ENCODE data around the gene ST8SIA4.

ST8SIA4 gene

GRCh38 chr5:100794844-100795243, 108.2 kb downstream of the ST8SIA4 start:
- H2AK5ac ChIP-seq (ENCODE audit: low read length): peak overlapping the region; percentile 0
- H4K91ac ChIP-seq (ENCODE audit: low read depth, low read length): no peak overlapping the region
- peaks cover 2% of the 10 kb centered on the region for H3K9me3 ChIP-seq (ENCODE audit: insufficient read depth, low read depth, low read length)
- H3K14ac ChIP-seq (ENCODE audit: low read length): no peak overlapping the region
- H3K4me2 ChIP-seq (ENCODE audit: low read length): no peak overlapping the region
- H3K18ac ChIP-seq (ENCODE audit: low read length): no peak overlapping the region
- H2BK120ac ChIP-seq (ENCODE audit: insufficient read depth, low read length, poor library complexity): peak overlapping the region; percentile 18
- no peak overlapping the region for H3K27ac ChIP-seq (ENCODE audit: low read depth, low read length)
- no peak overlapping the region for H3K4me3 ChIP-seq (ENCODE audit: low read depth, low read length)
- H3K4me1 ChIP-seq (ENCODE audit: control insufficient read depth in 1 of 2, insufficient read depth in 2 of 2, low read length in 2 of 2): peaks cover 2 to 5% of the 10 kb centered on the region in 2 experiments
- no peak overlapping the region for H3K4ac ChIP-seq (ENCODE audit: low read depth, low read length)
- no peak for DNase-seq
- peak overlapping the region; percentile 26 for H2BK12ac ChIP-seq (ENCODE audit: low read length)
- no peak overlapping the region for H2AFZ ChIP-seq (ENCODE audit: insufficient read depth, low read length, poor library complexity)
- H4K8ac ChIP-seq (ENCODE audit: low read depth, low read length): no peak overlapping the region
- no peaks in the 10 kb centered on the region for H3K27me3 ChIP-seq (ENCODE audit: insufficient read depth, low read length)
- no peaks in the 10 kb centered on the region for H3K36me3 ChIP-seq (ENCODE audit: control insufficient read depth in 1 of 2, insufficient read depth in 2 of 2, low read length in 2 of 2)
- WGBS (ENCODE audit: extremely low coverage, insufficient coverage, insufficient read length): no CpG with 5 or more reads among the region's 4 CpGs
- H3K9ac ChIP-seq (ENCODE audit: low read length): no peak overlapping the region
- H4K12ac ChIP-seq (ENCODE audit: low read depth, low read length): no peak overlapping the region
- H3K79me1 ChIP-seq (ENCODE audit: low read length): peaks cover 9% of the 10 kb centered on the region
- H3K79me2 ChIP-seq (ENCODE audit: control insufficient read depth, insufficient read depth, low read length, poor library complexity): no peaks in the 10 kb centered on the region
- H3K23ac ChIP-seq (ENCODE audit: low read length): no peak overlapping the region
- H2BK5ac ChIP-seq (ENCODE audit: low read depth, low read length, poor library complexity): no peak overlapping the region

DNA sequence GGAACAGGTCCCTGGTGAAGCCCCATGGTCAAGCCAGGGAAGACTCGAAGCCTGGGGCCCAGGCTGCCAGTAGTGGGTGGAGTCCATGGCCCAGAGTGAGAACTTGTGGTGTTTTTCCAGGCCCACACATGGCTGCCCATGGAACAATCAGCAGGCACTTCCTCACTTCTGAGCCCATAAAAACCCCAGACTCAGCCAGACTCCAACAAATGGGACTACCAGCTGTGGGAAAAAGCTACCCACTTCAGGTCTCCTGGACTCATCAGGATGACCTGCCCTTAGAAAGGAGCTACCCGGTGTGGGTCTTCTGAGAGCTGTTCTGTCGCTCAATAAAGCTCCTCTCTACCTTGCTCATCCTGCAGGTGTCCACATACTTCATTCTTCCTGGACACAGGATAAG, 108.9 kb downstream of the ST8SIA4 start:
- peak overlapping the region; percentile 51 for H2BK12ac ChIP-seq (ENCODE audit: low read length)
- H3K79me1 ChIP-seq (ENCODE audit: low read length): peaks cover 11% of the 10 kb centered on the region
- no peak overlapping the region for H3K4me2 ChIP-seq (ENCODE audit: low read length)
- no peak overlapping the region for H3K9ac ChIP-seq (ENCODE audit: low read length)
- H3K4me3 ChIP-seq (ENCODE audit: low read depth, low read length): no peak overlapping the region
- H2AK5ac ChIP-seq (ENCODE audit: low read length): no peak overlapping the region
- no CpG with 5 or more reads among the region's 3 CpGs for WGBS (ENCODE audit: extremely low coverage, insufficient coverage, insufficient read length)
- H3K27me3 ChIP-seq (ENCODE audit: insufficient read depth, low read length): no peaks in the 10 kb centered on the region
- DNase-seq: no peak
- no peak overlapping the region for H4K8ac ChIP-seq (ENCODE audit: low read depth, low read length)
- no peak overlapping the region for H2BK120ac ChIP-seq (ENCODE audit: insufficient read depth, low read length, poor library complexity)
- no peak overlapping the region for H3K18ac ChIP-seq (ENCODE audit: low read length)
- H2AFZ ChIP-seq (ENCODE audit: insufficient read depth, low read length, poor library complexity): no peak overlapping the region
- H3K4ac ChIP-seq (ENCODE audit: low read depth, low read length): no peak overlapping the region
- no peak overlapping the region for H3K23ac ChIP-seq (ENCODE audit: low read length)
- peaks cover 2 to 9% of the 10 kb centered on the region in 2 experiments for H3K4me1 ChIP-seq (ENCODE audit: control insufficient read depth in 1 of 2, insufficient read depth in 2 of 2, low read length in 2 of 2)
- peaks cover 2% of the 10 kb centered on the region for H3K9me3 ChIP-seq (ENCODE audit: insufficient read depth, low read depth, low read length)
- H3K14ac ChIP-seq (ENCODE audit: low read length): no peak overlapping the region
- H3K36me3 ChIP-seq (ENCODE audit: control insufficient read depth in 1 of 2, insufficient read depth in 2 of 2, low read length in 2 of 2): no peaks in the 10 kb centered on the region
- peak overlapping the region; percentile 26 for H4K91ac ChIP-seq (ENCODE audit: low read depth, low read length)
- H3K79me2 ChIP-seq (ENCODE audit: control insufficient read depth, insufficient read depth, low read length, poor library complexity): no peaks in the 10 kb centered on the region
- no peak overlapping the region for H3K27ac ChIP-seq (ENCODE audit: low read depth, low read length)
- no peak overlapping the region for H2BK5ac ChIP-seq (ENCODE audit: low read depth, low read length, poor library complexity)
- H4K12ac ChIP-seq (ENCODE audit: low read depth, low read length): no peak overlapping the region

GRCh38 chr5:100792781-100793180, 110.3 kb downstream of the ST8SIA4 start:
- Histone ChIP-seq H3K23ac (ENCODE audit: low read length) (no peak overlapping the region), H2BK12ac (ENCODE audit: low read length) (no peak overlapping the region), H4K91ac (ENCODE audit: low read depth, low read length) (no peak overlapping the region), H3K14ac (ENCODE audit: low read length) (no peak overlapping the region), H2AK5ac (ENCODE audit: low read length) (no peak overlapping the region), H3K27me3 (ENCODE audit: insufficient read depth, low read length) (no peaks in the 10 kb centered on the region), H3K9me3 (ENCODE audit: insufficient read depth, low read depth, low read length) (peaks cover 2% of the 10 kb centered on the region), H3K79me1 (ENCODE audit: low read length) (peaks cover 7% of the 10 kb centered on the region), H4K12ac (ENCODE audit: low read depth, low read length) (no peak overlapping the region), H3K79me2 (ENCODE audit: control insufficient read depth, insufficient read depth, low read length, poor library complexity) (no peaks in the 10 kb centered on the region), H3K36me3 (ENCODE audit: control insufficient read depth in 1 of 2, insufficient read depth in 2 of 2, low read length in 2 of 2) (no peaks in the 10 kb centered on the region), H4K8ac (ENCODE audit: low read depth, low read length) (no peak overlapping the region), H3K27ac (ENCODE audit: low read depth, low read length) (no peak overlapping the region), H3K9ac (ENCODE audit: low read length) (no peak overlapping the region), H2AFZ (ENCODE audit: insufficient read depth, low read length, poor library complexity) (no peak overlapping the region), H3K4me1 (ENCODE audit: control insufficient read depth in 1 of 2, insufficient read depth in 2 of 2, low read length in 2 of 2) (peaks cover 0 to 6% of the 10 kb centered on the region in 2 experiments), H3K18ac (ENCODE audit: low read length) (no peak overlapping the region), H3K4ac (ENCODE audit: low read depth, low read length) (no peak overlapping the region), H3K4me2 (ENCODE audit: low read length) (no peak overlapping the region), H2BK5ac (ENCODE audit: low read depth, low read length, poor library complexity) (no peak overlapping the region), H3K4me3 (ENCODE audit: low read depth, low read length) (no peak overlapping the region), H2BK120ac (ENCODE audit: insufficient read depth, low read length, poor library complexity) (no peak overlapping the region)
- WGBS (ENCODE audit: extremely low coverage, insufficient coverage, insufficient read length): no CpG with 5 or more reads among the region's 3 CpGs
- DNase-seq: no peak

GRCh38 chr5:100791391-100791790, 111.7 kb downstream of the ST8SIA4 start:
- no peak overlapping the region for H3K14ac ChIP-seq (ENCODE audit: low read length)
- H4K8ac ChIP-seq (ENCODE audit: low read depth, low read length): no peak overlapping the region
- H3K23ac ChIP-seq (ENCODE audit: low read length): no peak overlapping the region
- no peak overlapping the region for H2AK5ac ChIP-seq (ENCODE audit: low read length)
- no peak for DNase-seq
- no peak overlapping the region for H2BK12ac ChIP-seq (ENCODE audit: low read length)
- no peak overlapping the region for H2BK5ac ChIP-seq (ENCODE audit: low read depth, low read length, poor library complexity)
- H3K9ac ChIP-seq (ENCODE audit: low read length): no peak overlapping the region
- peaks cover 0 to 6% of the 10 kb centered on the region in 2 experiments for H3K4me1 ChIP-seq (ENCODE audit: control insufficient read depth in 1 of 2, insufficient read depth in 2 of 2, low read length in 2 of 2)
- H3K79me2 ChIP-seq (ENCODE audit: control insufficient read depth, insufficient read depth, low read length, poor library complexity): no peaks in the 10 kb centered on the region
- H3K4me2 ChIP-seq (ENCODE audit: low read length): no peak overlapping the region
- no peak overlapping the region for H3K27ac ChIP-seq (ENCODE audit: low read depth, low read length)
- peaks cover 2% of the 10 kb centered on the region for H3K9me3 ChIP-seq (ENCODE audit: insufficient read depth, low read depth, low read length)
- WGBS (ENCODE audit: extremely low coverage, insufficient coverage, insufficient read length): 100% methylated on average over 1 of the region's 2 CpGs
- no peak overlapping the region for H3K4me3 ChIP-seq (ENCODE audit: low read depth, low read length)
- no peaks in the 10 kb centered on the region for H3K36me3 ChIP-seq (ENCODE audit: control insufficient read depth in 1 of 2, insufficient read depth in 2 of 2, low read length in 2 of 2)
- no peak overlapping the region for H2AFZ ChIP-seq (ENCODE audit: insufficient read depth, low read length, poor library complexity)
- no peak overlapping the region for H3K4ac ChIP-seq (ENCODE audit: low read depth, low read length)
- peaks cover 4% of the 10 kb centered on the region for H3K79me1 ChIP-seq (ENCODE audit: low read length)
- H3K27me3 ChIP-seq (ENCODE audit: insufficient read depth, low read length): no peaks in the 10 kb centered on the region
- no peak overlapping the region for H4K12ac ChIP-seq (ENCODE audit: low read depth, low read length)
- no peak overlapping the region for H4K91ac ChIP-seq (ENCODE audit: low read depth, low read length)
- H2BK120ac ChIP-seq (ENCODE audit: insufficient read depth, low read length, poor library complexity): no peak overlapping the region
- H3K18ac ChIP-seq (ENCODE audit: low read length): no peak overlapping the region

Measured in trophoblast cell (in vitro differentiated cells and primary cell).